NOMO-1 treated with DMSO at 0.1 percent for 48 hours (cell line): ENCODE data around the gene MPP1.

Experiments
- DNase-seq: peaks from one replicate; lab custom pipeline; 2025; ENCODE audit not compliant: unreplicated experiment; lab: John Stamatoyannopoulos, UW

The MPP1 gene

DNA sequence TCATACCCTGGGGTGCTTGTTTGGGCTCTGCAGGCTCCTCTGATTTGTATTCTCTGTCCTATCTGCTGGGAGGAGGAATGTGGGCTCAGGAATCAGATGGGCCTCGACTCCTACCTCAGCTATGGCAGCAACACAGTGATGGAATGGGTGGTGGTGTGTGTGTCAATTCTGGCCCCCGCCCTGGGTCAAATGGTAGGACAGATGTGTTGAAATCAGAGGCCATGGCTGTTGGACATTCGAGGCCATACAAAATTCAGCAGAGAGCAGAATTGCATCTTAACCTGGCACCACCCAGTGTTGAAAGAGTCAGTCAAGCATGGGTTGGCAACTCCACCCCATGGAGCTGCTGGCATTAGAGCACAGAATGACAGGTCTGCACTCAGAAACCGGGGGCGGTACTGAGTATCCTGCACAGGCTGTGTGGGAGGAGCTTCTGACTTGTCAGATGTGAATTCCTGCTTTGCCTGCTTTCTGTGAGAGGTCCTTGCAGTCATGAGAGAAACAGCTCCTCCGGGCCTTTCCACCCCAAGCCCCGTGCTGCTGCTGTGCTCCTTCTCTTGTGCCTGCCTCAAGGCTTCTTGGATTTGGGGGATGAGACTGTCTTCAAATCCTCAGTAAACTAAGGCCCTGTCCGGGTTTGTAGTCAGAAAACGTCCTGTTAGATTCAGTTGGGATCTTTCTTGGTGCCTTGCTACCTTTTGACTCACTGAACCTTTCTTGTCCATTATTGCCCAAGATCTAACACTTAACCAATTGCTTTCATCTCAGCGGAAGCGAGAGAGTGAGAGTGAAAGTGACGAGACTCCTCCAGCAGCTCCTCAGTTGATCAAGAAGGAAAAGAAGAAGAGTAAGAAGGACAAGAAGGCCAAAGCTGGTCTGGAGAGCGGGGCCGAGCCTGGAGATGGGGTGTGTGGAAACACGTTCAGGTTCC is 29.6 kb downstream of the MPP1 start:
- DNase-seq, result no peak

- DNase-seq, result no peak
Observed at GRCh38 chrX:154774622-154775021, 30.7 kb downstream of the MPP1 start.

GRCh38 chrX:154762537-154763296 is 42.6 kb downstream of the MPP1 start, which contains the start of gene DKC1:
Gene DKC1, plus strand, starts transcription at chrX:154762864. Its CDS starts 102 bp downstream, at chrX:154762966.
- DNase-seq, result peak; percentile 91

DNA sequence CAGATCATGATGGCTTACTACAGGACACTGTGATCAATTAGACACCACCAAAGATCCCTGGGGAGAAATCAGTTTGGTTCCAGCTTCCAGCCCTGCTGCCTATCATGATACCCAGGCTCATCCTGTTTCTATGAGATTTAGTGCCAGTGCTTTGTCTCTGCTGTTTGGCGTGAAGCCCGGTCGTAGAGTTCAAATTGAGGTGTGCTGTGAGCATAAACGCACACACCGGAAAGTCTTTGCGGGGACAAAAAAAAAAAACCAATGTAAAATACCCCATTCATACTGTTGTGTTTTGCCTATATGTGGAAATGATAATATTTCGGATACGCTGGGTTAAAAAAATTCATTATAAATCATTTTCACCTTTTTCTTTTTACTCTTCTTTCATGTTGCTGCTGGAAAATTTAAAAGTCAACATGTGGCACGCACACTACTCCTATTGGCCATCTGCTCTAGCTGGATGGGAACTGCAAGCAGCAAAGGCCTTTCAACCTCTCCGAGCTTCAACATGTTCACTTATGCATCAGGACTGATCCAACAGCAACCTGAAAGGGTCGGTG is 43.2 kb downstream of the MPP1 start:
- no peak for DNase-seq

DNA sequence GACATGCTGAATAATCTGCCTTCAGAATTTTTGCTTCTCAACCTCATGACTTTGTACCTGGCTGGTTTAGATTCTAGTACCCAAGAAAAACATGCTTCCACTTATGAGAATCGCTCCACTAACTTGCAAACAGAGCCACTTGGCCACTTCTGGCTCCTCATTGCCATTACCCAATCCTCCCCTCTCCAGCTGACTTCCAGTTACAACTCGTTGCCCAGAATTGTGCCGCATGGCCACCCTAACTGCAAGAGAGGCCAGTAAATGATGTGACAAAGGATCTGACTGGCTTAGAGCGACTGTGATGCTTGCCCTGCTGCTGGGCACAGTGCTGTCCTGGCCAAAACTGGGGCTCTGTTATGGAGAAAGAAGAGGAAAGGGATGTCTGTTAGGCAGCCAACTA is 46.6 kb downstream of the MPP1 start:
- no peak for DNase-seq

GRCh38 chrX:154751669-154752271 is 53.5 kb downstream of the MPP1 start:
- no peak for DNase-seq

- peak; percentile 55 for DNase-seq
Observed at GRCh38 chrX:154751203-154751668, 54.0 kb downstream of the MPP1 start.

GRCh38 chrX:154750301-154751202 is 54.7 kb downstream of the MPP1 start, which contains the start of gene GAB3:
Gene GAB3, minus strand, starts transcription at chrX:154751077. Its CDS starts 52 bp downstream, at chrX:154751025.
- DNase-seq, result peak; percentile 27

DNA sequence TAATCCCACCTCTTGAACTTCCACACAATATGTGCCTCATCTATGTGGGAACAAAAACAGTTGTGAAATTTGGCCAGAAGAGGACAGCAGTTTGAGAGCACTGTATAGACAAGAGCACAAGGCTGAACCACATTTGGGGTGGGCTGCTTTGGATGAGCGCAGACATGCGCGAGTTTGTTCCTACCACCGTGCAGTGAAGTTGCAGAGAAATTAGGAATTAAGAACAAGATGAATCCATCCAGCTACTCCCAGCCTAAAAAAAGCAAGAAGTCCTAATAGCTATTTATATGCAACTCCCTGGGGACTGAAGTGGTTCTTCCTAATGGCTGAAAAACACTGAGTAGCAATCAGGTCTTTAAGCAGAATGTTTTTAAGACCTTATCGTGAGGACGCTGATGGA is 55.4 kb downstream of the MPP1 start:
- no peak for DNase-seq

DNA sequence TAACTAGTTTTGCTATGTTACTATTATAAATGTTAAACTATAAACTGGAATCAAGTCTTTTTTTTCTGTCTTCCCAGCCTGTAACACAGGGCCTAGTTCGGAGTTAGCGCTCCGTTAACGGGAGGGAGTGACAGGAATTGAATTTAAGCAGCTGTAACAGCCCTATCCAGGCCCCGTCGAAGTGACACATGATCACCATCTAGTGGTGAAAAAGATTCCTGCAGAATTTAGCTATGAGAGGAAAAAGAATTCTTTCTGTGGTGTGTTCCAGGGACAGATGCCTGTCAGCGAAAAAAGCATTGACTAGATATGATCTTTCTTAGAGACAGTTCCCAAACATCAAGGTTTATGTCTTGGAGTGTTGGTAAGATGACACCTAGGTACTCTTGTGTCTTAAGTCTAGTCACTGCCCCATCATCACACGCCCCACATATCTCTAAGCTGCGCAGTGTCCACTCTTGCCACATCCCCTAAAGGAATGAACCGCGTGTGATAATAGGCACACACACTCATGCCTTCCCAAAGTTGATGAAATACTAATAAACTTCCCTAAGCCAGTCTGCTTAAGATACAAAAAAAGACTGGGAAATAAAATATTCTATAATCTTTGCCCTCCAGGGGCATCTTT is 56.5 kb downstream of the MPP1 start:
- DNase-seq, result peak; percentile 48

- no peak for DNase-seq
Observed at GRCh38 chrX:154742613-154743012, 62.7 kb downstream of the MPP1 start.

DNA sequence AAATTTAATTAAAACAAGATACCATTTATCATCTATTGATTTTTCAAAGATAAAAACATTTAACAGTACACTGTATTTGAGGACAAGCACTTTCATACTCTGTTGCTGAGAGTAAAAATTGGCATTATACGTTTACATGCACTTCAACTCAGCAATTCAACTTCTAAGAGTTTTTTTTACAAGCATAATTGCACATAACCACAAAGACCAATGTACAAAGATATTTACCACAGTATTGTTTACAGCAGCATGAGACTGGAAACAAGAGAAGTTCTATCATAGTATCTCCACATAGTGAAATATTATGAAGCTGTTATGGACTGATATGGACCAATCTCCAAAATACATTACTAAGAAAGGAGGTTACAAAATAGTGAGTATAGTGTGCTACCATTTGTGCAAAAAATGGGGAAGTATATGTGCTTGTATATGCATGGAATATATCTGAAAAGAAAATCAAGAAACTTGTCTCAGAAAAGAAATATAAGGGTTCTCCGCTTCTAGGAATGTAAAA is 65.3 kb downstream of the MPP1 start:
- DNase-seq, result peak; percentile 19

GRCh38 chrX:154738011-154738738 is 67.1 kb downstream of the MPP1 start:
- DNase-seq, result peak; percentile 6

GRCh38 chrX:154737136-154737535 is 68.1 kb downstream of the MPP1 start:
- DNase-seq, result no peak

- DNase-seq, result no peak
Observed at GRCh38 chrX:154735695-154736393, 69.4 kb downstream of the MPP1 start.

DNA sequence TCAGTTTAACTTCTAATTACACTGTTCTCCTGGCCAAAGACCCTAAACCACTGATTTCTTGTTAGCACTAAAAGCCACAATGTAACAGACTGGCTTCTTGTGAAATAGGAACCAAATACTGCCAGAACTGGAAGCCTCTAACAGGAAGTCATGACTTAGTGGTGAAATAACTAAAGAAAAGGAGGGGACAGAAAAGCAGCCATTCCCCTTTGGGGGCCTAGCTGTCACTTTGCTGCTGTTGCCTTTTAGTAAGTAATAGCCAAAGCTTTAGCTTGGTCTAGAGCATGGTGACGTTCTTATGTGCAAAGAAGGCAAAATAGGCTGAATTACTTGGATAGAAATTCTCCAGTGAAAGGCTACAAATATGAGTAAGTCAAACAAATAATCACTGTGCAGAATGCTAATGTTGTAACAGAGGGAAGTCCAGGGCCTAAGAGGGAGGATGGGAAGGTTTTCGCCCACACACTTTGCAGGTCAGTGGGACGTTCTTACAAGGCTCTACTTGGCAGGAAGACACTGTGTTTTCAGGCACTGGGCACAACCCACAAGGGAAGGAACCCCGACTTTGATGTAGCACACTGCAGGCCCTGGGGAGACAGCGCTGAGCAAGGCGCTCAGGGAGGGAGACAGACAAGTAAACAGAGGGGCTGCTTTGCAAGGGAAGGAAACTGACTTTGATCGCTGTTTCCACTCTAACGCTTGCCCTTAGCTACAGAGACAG is 71.1 kb downstream of the MPP1 start:
- DNase-seq, result peak; percentile 75

DNA sequence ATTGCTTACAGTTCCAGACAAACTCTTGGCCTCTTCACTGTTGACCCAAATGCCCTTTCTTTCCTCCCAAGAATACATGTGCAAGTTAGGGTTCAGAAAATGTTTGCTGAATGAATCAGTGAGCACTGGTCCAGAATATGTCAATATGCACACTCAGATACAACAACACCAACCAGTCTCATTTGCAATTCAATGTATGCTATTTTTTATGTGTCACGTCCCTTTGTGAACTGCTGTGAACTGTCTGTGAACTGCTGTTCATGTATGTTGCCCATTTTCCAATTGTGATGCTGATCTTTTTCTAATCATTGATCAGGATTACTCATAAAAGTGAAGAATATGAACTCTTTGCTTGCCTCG is 72.2 kb downstream of the MPP1 start:
- no peak for DNase-seq
